Karpas-422 (cell line): Measurements from ENCODE around the gene KRTAP5-10. TPM values are rescaled to one million over a fixed set of nuclear protein-coding genes. Genes with fewer than 3 reads are reported as not detected.
"Not testable (repeated sequence)": the region's sequence is repeated elsewhere in the genome, so short reads cannot be mapped to it uniquely, and the experiment has no call there.

Experiments used
- DNase-seq: peaks from one replicate; pipeline ENCODE4 v3.0.0-alpha.2; 2015
- H2AFZ ChIP-seq: fragments of 200-600 bp; sonication (generic); 2 replicates; pipeline ENCODE4 v1.6.1; 2014; ENCODE audit warnings: antibody characterized with exemption, low read length, mixed read lengths
- H3K27ac ChIP-seq: fragments of 200-600 bp; sonication (generic); 2 replicates; pipeline ENCODE4 v1.5.1; 2014; ENCODE audit warnings: mild to moderate bottlenecking, low read length, moderate library complexity
- H3K27me3 ChIP-seq: fragments of 200-600 bp; sonication (generic); 2 replicates; pipeline ENCODE4 v1.6.1; 2014; ENCODE audit warnings: low read length, mixed read lengths
- H3K36me3 ChIP-seq: fragments of 200-600 bp; sonication (generic); 2 replicates; pipeline ENCODE4 v1.6.1; 2014; ENCODE audit warnings: low read length, mixed read lengths; ENCODE audit not compliant: insufficient read depth
- H3K4me1 ChIP-seq: fragments of 200-600 bp; sonication (generic); 2 replicates; pipeline ENCODE4 v1.6.1; 2014; ENCODE audit warnings: mild to moderate bottlenecking, low read length, mixed read lengths
- H3K4me2 ChIP-seq: fragments of 200-600 bp; sonication (generic); 2 replicates; pipeline ENCODE4 v1.6.1; 2014; ENCODE audit warnings: low read length, low read depth, mild to moderate bottlenecking; ENCODE audit not compliant: poor library complexity, severe bottlenecking
- H3K4me3 ChIP-seq: fragments of 200-600 bp; sonication (generic); 2 replicates; pipeline ENCODE4 v1.5.1; 2014; ENCODE audit warnings: mild to moderate bottlenecking, antibody characterized with exemption, low read length, mixed read lengths
- H3K79me2 ChIP-seq: fragments of 200-600 bp; sonication (generic); 2 replicates; pipeline ENCODE4 v1.6.1; 2014; ENCODE audit warnings: mild to moderate bottlenecking, low read length, mixed read lengths
- H3K9ac ChIP-seq: fragments of 200-600 bp; sonication (generic); 2 replicates; pipeline ENCODE4 v1.6.0; 2014; ENCODE audit warnings: low read length
- H3K9me2 ChIP-seq: fragments of 200-600 bp; sonication (generic), shearing (Covaris generic); replicated peaks from 2 replicates; pipeline ENCODE4 v1.6.0; 2014; ENCODE audit warnings: mild to moderate bottlenecking, low read length, moderate library complexity; ENCODE audit not compliant: insufficient read depth
- H3K9me3 ChIP-seq: fragments of 300-700, 200-600 bp; sonication (generic); 2 replicates; pipeline ENCODE4 v1.6.1; 2014; ENCODE audit warnings: low read length, mixed read lengths
- H4K20me1 ChIP-seq: fragments of 200-600 bp; sonication (generic); 2 replicates; pipeline ENCODE4 v1.6.1; 2014; ENCODE audit warnings: mild to moderate bottlenecking, antibody characterized with exemption, low read length, low read depth; ENCODE audit not compliant: insufficient read depth
- total RNA-seq: library from RNA; depleted of rRNA; stranded (reverse); fragments of >200 nt; shearing (Covaris generic); gene quantifications from 2 replicates; pipeline ENCODE4 v1.2.3, GENCODE V29; 2014; ENCODE audit warnings: low replicate concordance; rRNA removed

The KRTAP5-10 gene
- not detected in 2 replicates for total RNA-seq

DNA sequence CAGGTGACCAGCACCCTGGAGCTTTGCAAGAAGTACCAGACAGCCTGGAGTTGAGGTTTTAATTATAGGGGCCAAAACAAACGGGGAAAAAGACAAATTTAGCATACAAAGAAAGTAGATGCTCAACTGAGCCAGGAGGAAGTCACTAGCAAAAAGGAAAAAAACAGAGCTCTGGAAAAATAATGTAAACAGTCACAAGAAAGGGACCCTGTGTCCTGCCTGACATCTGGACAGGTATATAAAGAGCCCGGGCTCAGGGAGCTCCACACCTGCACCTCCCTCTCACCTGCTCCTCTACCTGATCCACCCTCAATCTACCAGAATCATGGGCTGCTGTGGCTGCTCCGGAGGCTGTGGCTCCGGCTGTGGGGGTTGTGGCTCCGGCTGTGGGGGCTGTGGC is at the start of gene KRTAP5-10:
TSS of gene KRTAP5-10 (plus strand) at position 301 of the 400 bp plus-strand sequence. CDS start at position 326, 25 bp downstream.
- Histone ChIP-seq H3K27me3 (no peaks in the 10 kb centered on the region), H3K4me2 (no peak within 1 kb of the TSS), H4K20me1 (no peaks in the 10 kb centered on the region), H3K79me2 (no peaks in the 10 kb centered on the region), H3K9me3 (no peaks in the 10 kb centered on the region), H3K9ac (no peak within 1 kb of the TSS), H3K9me2 (no peaks in the 10 kb centered on the region), H3K4me1 (no peaks in the 10 kb centered on the region), H3K36me3 (no peaks in the 10 kb centered on the region), H3K4me3 (no peak within 1 kb of the TSS), H3K27ac (no peak within 1 kb of the TSS), H2AFZ (no peak within 1 kb of the TSS)
- no peak for DNase-seq

DNA sequence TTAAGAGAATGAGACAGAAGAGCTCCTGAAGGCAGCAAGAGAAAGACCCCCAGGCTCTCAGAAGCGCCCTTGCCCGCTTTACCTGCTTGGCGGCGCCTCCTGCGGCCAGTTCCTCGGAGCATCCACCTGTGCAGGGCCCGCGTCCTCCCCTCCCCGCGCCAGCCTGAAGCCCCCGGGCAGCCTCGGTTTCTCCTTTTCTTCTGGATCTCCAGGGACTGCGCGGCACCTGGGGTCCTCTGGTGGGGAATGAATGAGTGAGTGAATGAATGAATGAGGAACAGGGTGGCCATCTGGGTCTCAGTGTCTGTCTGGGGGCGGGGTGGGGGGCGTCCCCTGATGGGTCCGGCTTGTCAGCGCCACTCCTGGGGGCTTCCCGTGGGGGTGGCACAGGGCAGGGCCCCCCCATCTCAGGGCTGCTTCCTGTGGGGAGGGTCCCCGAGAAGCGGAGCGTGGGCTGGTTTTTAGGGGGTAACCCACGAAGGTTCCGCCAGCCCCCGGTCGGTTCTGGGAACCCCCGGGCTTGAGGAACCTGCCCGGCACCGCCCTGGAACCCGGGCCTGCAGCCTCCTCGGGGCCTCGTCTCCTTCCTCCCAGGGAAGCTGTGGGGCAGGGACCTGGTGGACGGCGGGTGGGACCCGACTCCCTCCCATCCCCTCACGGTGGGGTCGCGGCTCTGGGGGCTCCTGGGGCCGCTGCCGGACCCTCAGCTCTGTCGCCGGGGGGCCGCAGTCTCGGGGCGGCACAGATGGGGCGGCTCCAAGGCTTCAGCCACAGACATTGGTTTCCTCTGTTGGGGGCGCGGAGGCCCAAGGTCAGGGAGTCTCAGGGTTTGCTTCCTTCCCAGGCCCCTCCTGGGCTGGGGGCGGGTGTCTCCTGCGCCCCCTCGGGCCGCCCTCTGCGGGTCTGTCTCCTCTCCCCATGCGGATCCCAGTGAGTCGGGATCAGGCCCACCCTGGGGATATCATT is 46.6 kb upstream of the KRTAP5-10 start:
- no peak overlapping the region for H3K4me2 ChIP-seq
- H3K79me2 ChIP-seq, result no peaks in the 10 kb centered on the region
- no peak overlapping the region for H2AFZ ChIP-seq
- no peaks in the 10 kb centered on the region for H4K20me1 ChIP-seq
- H3K27ac ChIP-seq, result no peak overlapping the region
- H3K9me3 ChIP-seq, result no peaks in the 10 kb centered on the region
- no peak overlapping the region for H3K9ac ChIP-seq
- no peaks in the 10 kb centered on the region for H3K27me3 ChIP-seq
- H3K4me1 ChIP-seq, result no peaks in the 10 kb centered on the region
- no peak overlapping the region for H3K4me3 ChIP-seq
- no peaks in the 10 kb centered on the region for H3K9me2 ChIP-seq
- DNase-seq, result no peak
- H3K36me3 ChIP-seq, result no peaks in the 10 kb centered on the region

- H2AFZ ChIP-seq, result no peak overlapping the region
- no peak overlapping the region for H3K4me2 ChIP-seq
- DNase-seq, result no peak
- no peaks in the 10 kb centered on the region for H3K27me3 ChIP-seq
- no peak overlapping the region for H3K4me3 ChIP-seq
- H3K9ac ChIP-seq, result no peak overlapping the region
- no peaks in the 10 kb centered on the region for H3K4me1 ChIP-seq
- H4K20me1 ChIP-seq, result no peaks in the 10 kb centered on the region
- H3K9me2 ChIP-seq, result no peaks in the 10 kb centered on the region
- no peak overlapping the region for H3K27ac ChIP-seq
- no peaks in the 10 kb centered on the region for H3K79me2 ChIP-seq
- no peaks in the 10 kb centered on the region for H3K36me3 ChIP-seq
- H3K9me3 ChIP-seq, result no peaks in the 10 kb centered on the region
Measured at GRCh38 chr11:71519546-71519945, 45.8 kb upstream of the KRTAP5-10 start.

DNA sequence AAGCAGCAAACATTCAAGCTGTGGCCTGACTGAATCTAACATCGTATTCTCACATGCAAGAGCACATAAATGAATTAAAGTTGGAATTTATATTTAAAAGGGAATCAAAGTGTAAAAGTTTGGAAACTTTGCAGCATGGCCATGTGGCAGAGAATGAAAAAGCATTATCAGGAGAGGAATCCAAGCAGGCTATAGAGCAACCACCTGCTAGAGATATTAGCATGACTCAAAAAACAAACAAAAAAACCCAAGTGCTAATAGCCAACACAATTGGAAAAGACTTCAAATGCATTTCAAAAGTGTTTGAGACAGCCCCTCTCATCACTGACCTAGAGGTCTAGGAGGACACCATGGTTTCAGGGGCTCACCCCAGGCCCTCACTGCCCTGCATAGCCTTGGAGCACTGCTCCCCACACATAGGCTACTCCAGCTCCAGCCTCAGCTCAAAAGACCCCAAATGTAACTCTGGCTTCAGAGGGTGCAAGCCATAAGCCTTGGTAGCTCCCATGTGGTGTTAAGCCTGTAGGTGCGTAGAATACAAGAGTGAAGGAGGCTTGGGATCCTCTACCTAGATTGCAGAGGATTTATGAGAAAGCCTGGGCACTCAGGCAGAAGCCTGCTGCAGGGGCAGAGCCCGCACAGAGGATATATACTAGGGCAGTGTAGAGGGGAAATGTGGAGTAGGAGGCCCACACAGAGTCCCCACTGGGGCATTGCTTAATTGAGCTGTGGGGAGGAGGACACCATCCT is 40.0 kb upstream of the KRTAP5-10 start:
- Histone ChIP-seq H3K27me3 (no peaks in the 10 kb centered on the region), H2AFZ (no peak overlapping the region), H3K79me2 (no peaks in the 10 kb centered on the region), H3K27ac (no peak overlapping the region), H3K9me3 (no peaks in the 10 kb centered on the region), H3K4me1 (no peaks in the 10 kb centered on the region), H3K36me3 (no peaks in the 10 kb centered on the region), H3K4me3 (no peak overlapping the region), H3K9me2 (no peaks in the 10 kb centered on the region), H3K4me2 (no peak overlapping the region), H4K20me1 (no peaks in the 10 kb centered on the region), H3K9ac (no peak overlapping the region)
- no peak for DNase-seq

DNA sequence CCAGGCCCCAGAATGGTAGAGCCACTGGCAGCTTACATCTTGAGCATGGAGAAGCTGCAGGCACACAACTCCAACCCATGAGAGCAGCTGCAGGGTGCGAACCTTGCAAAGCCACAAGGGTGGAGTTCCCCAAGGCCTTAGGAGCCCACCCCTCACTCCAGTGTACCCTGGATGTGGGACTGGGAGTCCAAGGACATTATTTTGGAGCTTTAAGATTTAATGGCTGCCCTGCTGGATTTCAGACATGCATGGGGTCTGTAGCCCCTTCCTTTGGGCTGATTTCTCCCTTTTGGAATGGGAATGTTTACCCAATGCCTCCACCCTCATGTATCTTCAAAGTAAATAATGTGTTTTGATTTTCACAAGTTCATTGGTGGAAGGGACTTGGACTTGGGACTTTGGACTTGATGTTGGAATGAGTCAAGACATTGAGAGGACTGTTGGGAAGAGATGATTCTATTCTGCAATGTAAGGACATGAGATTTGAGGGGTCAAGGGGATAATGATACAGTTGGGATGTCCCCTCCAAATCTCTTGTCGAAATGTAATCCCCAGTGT is 39.3 kb upstream of the KRTAP5-10 start:
- Histone ChIP-seq H4K20me1 (no peaks in the 10 kb centered on the region), H3K9ac (no peak overlapping the region), H3K9me2 (no peaks in the 10 kb centered on the region), H3K4me1 (no peaks in the 10 kb centered on the region), H3K9me3 (no peaks in the 10 kb centered on the region), H3K36me3 (no peaks in the 10 kb centered on the region), H2AFZ (no peak overlapping the region), H3K4me3 (no peak overlapping the region), H3K79me2 (no peaks in the 10 kb centered on the region), H3K4me2 (no peak overlapping the region), H3K27me3 (no peaks in the 10 kb centered on the region), H3K27ac (no peak overlapping the region)
- no peak for DNase-seq

DNA sequence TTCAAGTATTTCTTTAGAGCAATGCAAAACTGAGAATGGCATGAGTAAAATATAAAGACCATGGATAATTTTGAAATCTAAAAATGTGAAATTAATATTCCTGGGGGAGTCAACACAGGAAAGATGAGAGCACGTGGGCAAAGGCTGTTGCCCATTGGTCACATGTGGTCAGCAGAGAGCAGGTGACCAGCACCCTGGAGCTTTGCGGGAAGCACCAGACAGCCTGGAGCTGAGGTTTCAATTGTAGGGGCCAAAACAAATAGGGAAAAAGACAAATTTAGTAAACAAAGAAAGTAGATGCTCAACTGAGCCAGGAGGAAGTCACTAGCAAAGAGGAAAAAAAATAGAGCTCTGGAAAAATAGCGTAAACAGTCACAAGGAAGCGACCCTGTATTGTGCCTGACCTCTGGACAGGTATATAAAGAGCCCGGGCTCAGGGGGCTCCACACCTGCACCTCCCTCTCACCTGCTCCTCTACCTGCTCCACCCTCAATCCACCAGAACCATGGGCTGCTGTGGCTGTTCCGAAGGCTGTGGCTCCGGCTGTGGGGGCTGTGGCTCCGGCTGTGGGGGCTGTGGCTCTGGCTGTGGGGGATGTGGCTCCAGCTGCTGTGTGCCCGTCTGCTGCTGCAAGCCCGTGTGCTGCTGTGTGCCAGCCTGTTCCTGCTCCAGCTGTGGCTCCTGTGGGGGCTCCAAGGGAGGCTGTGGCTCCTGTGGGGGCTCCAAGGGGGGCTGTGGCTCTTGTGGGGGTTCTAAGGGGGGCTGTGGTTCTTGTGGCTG is 38.4 kb upstream of the KRTAP5-10 start, which contains the start of gene KRTAP5-7:
TSS of gene KRTAP5-7 (plus strand) at position 472 of the 780 bp plus-strand sequence. CDS start at position 506, 34 bp downstream.
- H4K20me1 ChIP-seq, H3K4me1 ChIP-seq, H2AFZ ChIP-seq, H3K9me3 ChIP-seq, H3K9me2 ChIP-seq, H3K27ac ChIP-seq, H3K9ac ChIP-seq, H3K4me2 ChIP-seq, DNase-seq, H3K4me3 ChIP-seq, H3K27me3 ChIP-seq, H3K36me3 ChIP-seq, H3K79me2 ChIP-seq: not testable (repeated sequence)

- Histone ChIP-seq H3K9me2 (no peaks in the 10 kb centered on the region), H3K79me2 (no peaks in the 10 kb centered on the region), H3K4me1 (no peaks in the 10 kb centered on the region), H3K9me3 (no peaks in the 10 kb centered on the region), H3K4me3 (no peak overlapping the region), H3K9ac (no peak overlapping the region), H4K20me1 (no peaks in the 10 kb centered on the region), H3K27me3 (no peaks in the 10 kb centered on the region), H3K4me2 (no peak overlapping the region), H2AFZ (no peak overlapping the region), H3K36me3 (no peaks in the 10 kb centered on the region), H3K27ac (no peak overlapping the region)
- DNase-seq, result no peak
Measured at GRCh38 chr11:71527576-71528210, 37.7 kb upstream of the KRTAP5-10 start.
